Measurements from ENCODE around the gene PKNOX2. TPM values are rescaled to one million over a fixed set of nuclear protein-coding genes. Genes with fewer than 3 reads are reported as not detected.

The PKNOX2 gene
- polyA plus RNA-seq, 2 of the 4 experiments (the other 2 are of a cell fraction) = not detected

DNA sequence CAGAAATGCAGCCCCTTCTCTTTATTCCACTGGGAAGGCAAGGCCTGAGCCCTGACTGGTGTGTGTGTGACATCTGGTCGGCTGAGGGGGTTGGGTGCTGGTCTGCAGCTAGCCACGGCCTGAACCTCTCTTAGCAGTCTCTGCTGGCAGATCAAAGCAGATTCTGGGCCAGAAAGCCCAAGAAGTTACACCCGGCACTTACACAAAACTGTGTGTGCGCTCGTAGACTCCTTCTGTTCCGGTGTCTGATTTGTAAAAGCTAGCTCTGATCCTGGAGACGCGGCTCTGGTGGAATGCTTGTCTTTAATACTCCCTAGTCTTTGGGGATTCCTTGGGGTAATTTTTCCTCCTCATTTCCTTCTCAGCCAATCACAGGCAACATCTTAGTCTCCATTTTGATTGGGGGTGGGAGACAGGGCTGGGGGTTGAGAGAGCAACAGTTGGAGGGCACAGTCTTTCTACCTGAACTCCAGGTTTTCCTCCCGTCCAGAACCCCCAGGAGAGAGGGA, 5.5 kb downstream of the PKNOX2 start:
- DNase-seq (ENCODE audit: low read depth in 1 of 2, low spot score in 1 of 2) (no peak), ATAC-seq (no peak), FAIRE-seq (no peak)
- ChIA-PET POLR2A (no interaction called here), CTCF (interaction anchor here (2.3 kb wide), 1 partner anchor 28 kb away, joined by 5 read pairs; no protein-coding TSS in a partner anchor)
- WGBS (ENCODE audit: missing lambda C conversion rate) = 86% methylated on average over 7 of the region's 9 CpGs
- Histone ChIP-seq H3K9me3 (no peaks in the 10 kb centered on the region), H3K27ac (no peak overlapping the region), H3K4me2 (no peak overlapping the region), H3K4me1 (no peaks in the 10 kb centered on the region), H3K4me3 (no peak overlapping the region)
- no peak for TF ChIP-seq POLR2A (IDR thresholded peaks at IDR 0.05; ENCODE audit: low read length)
- TF ChIP-seq, protein P1, sequence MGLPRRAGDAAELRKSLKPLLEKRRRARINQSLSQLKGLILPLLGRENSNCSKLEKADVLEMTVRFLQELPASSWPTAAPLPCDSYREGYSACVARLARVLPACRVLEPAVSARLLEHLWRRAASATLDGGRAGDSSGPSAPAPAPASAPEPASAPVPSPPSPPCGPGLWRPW (IDR thresholded peaks at IDR 0.05) = no peak
- TF ChIP-seq ESRRA (IDR thresholded peaks at IDR 0.05; ENCODE audit: borderline replicate concordance, low read length) = no peak
- no peak for TF ChIP-seq CBX8 (IDR thresholded peaks at IDR 0.05)
- no peak for TF ChIP-seq HOXB13 (CRISPR knock-in tag; IDR thresholded peaks at IDR 0.05; ENCODE audit: low read depth)
- TF ChIP-seq HDAC2 (IDR thresholded peaks at IDR 0.05) = no peak
- TF ChIP-seq RARB (CRISPR knock-in tag; IDR thresholded peaks at IDR 0.05) = no peak
- no peak for TF ChIP-seq RCOR1 (IDR thresholded peaks at IDR 0.05; ENCODE audit: low read depth, low read length)

DNA sequence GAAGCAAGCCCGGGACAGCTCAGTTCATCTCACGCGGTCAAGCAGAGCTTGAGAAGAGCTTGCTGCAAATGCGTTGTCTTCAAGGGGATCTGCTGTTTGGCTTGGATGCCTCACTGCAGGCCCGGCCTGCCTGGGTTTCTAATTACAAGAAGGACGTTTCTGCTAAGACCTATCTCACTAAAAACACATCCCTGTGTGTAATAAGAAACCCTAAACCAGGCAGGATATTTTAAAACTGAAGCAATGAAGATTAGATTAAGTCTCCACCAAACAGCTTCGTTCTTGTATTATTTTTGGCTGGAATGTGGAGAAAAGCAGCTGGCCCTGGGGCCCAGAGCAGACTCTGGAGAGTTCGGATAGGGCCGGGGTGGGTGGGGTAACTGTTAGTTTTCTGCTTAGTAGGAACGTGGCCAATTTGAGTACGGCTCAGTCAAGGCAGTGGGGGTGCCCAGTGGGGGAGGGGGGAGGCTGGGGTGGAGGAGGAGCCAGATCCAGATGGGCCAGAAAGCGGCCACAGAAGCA, 6.0 kb downstream of the PKNOX2 start:
- no peak for DNase-seq (ENCODE audit: low read depth in 1 of 2, low spot score in 1 of 2)
- FAIRE-seq = no peak
- H3K4me1 ChIP-seq = no peaks in the 10 kb centered on the region
- ATAC-seq = no peak
- no peaks in the 10 kb centered on the region for H3K9me3 ChIP-seq
- no peak overlapping the region for H3K4me2 ChIP-seq
- CTCF ChIA-PET = no interaction called here
- 51% methylated on average over 6 of the region's 12 CpGs for WGBS (ENCODE audit: missing lambda C conversion rate)
- H3K4me3 ChIP-seq = no peak overlapping the region
- TF ChIP-seq, protein P1 (IDR thresholded peaks at IDR 0.05) = no peak
- no peak for TF ChIP-seq EP300 (IDR thresholded peaks at IDR 0.05)
- no peak for TF ChIP-seq EHMT2 (IDR thresholded peaks at IDR 0.05; ENCODE audit: low read depth)
- no peak for TF ChIP-seq TFCP2L1 (CRISPR knock-in tag; IDR thresholded peaks at IDR 0.05)
- TF ChIP-seq JUNB (IDR thresholded peaks at IDR 0.05) = no peak
- no peak for TF ChIP-seq NPAS2 (CRISPR knock-in tag; IDR thresholded peaks at IDR 0.05; ENCODE audit: borderline replicate concordance)
- TF ChIP-seq RFX5 (IDR thresholded peaks at IDR 0.05) = no peak
- TF ChIP-seq RCOR1 (IDR thresholded peaks at IDR 0.05; ENCODE audit: low read depth, low read length) = no peak
- TF ChIP-seq ESRRA (IDR thresholded peaks at IDR 0.05; ENCODE audit: borderline replicate concordance, low read length) = no peak
- TF ChIP-seq SREBF2 (IDR thresholded peaks at IDR 0.05) = no peak
- TF ChIP-seq, protein P2, sequence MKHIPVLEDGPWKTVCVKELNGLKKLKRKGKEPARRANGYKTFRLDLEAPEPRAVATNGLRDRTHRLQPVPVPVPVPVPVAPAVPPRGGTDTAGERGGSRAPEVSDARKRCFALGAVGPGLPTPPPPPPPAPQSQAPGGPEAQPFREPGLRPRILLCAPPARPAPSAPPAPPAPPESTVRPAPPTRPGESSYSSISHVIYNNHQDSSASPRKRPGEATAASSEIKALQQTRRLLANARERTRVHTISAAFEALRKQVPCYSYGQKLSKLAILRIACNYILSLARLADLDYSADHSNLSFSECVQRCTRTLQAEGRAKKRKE (CRISPR knock-in tag; IDR thresholded peaks at IDR 0.05; ENCODE audit: low read depth) = no peak
- no peak for TF ChIP-seq GATA3 (IDR thresholded peaks at IDR 0.05; ENCODE audit: borderline replicate concordance)
- TF ChIP-seq POLR2A (IDR thresholded peaks at IDR 0.05; ENCODE audit: low read length) = no peak
- no peak for TF ChIP-seq ZFP36 (IDR thresholded peaks at IDR 0.05; ENCODE audit: borderline replicate concordance, partially characterized antibody)
- H3K27ac ChIP-seq = no peak overlapping the region
- POLR2A ChIA-PET = no interaction called here

DNA sequence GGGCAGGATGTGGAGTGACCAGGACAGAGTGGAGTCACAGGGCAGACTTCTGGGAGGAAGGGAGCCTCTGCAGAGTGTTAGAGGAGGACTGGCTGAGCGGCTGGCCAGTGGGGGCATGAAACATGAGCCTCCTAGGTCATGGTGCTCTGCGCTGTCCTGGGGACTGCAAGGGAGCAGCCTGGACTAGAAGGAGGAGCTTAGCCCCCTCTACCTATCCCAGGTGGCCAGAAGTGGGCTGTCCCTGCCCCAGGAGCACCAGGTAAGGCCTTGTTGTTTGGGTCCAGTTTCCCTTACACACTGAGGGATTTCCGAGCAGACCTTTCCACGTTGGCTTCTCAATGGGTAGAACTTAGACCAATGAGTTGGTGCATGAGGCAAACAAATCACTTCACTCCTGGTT, 7.4 kb downstream of the PKNOX2 start:
- FAIRE-seq = no peak
- CTCF ChIA-PET = no interaction called here
- no peak overlapping the region for H3K27ac ChIP-seq
- DNase-seq (ENCODE audit: low read depth in 1 of 2, low spot score in 1 of 2) = no peak
- H3K4me3 ChIP-seq = no peak overlapping the region
- no peaks in the 10 kb centered on the region for H3K9me3 ChIP-seq
- H3K4me1 ChIP-seq = no peaks in the 10 kb centered on the region
- ATAC-seq = no peak
- 17% methylated on average over 3 of the region's 4 CpGs for WGBS (ENCODE audit: missing lambda C conversion rate)
- POLR2A ChIA-PET = no interaction called here
- no peak overlapping the region for H3K4me2 ChIP-seq
- no peak for TF ChIP-seq JUNB (IDR thresholded peaks at IDR 0.05)
- TF ChIP-seq SMC3 (IDR thresholded peaks at IDR 0.05) = no peak
- TF ChIP-seq CHD4 (IDR thresholded peaks at IDR 0.05; ENCODE audit: borderline replicate concordance) = no peak
- no peak for TF ChIP-seq HEYL (CRISPR knock-in tag; IDR thresholded peaks at IDR 0.05)
- no peak for TF ChIP-seq RNF2 (IDR thresholded peaks at IDR 0.05; ENCODE audit: borderline replicate concordance, low read depth)
- TF ChIP-seq HOXB5 (CRISPR knock-in tag; IDR thresholded peaks at IDR 0.05) = no peak
- TF ChIP-seq RFX5 (IDR thresholded peaks at IDR 0.05) = no peak
- no peak for TF ChIP-seq RARB (CRISPR knock-in tag; IDR thresholded peaks at IDR 0.05)
- TF ChIP-seq RAD21 (conservative IDR thresholded peaks at IDR 0.05 in 1 of 2, IDR thresholded peaks at IDR 0.05 in 1 of 2) = no peak
- TF ChIP-seq, protein P3, sequence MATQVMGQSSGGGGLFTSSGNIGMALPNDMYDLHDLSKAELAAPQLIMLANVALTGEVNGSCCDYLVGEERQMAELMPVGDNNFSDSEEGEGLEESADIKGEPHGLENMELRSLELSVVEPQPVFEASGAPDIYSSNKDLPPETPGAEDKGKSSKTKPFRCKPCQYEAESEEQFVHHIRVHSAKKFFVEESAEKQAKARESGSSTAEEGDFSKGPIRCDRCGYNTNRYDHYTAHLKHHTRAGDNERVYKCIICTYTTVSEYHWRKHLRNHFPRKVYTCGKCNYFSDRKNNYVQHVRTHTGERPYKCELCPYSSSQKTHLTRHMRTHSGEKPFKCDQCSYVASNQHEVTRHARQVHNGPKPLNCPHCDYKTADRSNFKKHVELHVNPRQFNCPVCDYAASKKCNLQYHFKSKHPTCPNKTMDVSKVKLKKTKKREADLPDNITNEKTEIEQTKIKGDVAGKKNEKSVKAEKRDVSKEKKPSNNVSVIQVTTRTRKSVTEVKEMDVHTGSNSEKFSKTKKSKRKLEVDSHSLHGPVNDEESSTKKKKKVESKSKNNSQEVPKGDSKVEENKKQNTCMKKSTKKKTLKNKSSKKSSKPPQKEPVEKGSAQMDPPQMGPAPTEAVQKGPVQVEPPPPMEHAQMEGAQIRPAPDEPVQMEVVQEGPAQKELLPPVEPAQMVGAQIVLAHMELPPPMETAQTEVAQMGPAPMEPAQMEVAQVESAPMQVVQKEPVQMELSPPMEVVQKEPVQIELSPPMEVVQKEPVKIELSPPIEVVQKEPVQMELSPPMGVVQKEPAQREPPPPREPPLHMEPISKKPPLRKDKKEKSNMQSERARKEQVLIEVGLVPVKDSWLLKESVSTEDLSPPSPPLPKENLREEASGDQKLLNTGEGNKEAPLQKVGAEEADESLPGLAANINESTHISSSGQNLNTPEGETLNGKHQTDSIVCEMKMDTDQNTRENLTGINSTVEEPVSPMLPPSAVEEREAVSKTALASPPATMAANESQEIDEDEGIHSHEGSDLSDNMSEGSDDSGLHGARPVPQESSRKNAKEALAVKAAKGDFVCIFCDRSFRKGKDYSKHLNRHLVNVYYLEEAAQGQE (IDR thresholded peaks at IDR 0.05) = no peak
- no peak for TF ChIP-seq TP53 (CRISPR knock-in tag; IDR thresholded peaks at IDR 0.05)

All from A549 (cell line).